Measurements from ENCODE around the gene ELAVL1.
A peak's percentile ranks its signal among the peaks of the same experiment; 100 is the strongest.

Gene ELAVL1

DNA sequence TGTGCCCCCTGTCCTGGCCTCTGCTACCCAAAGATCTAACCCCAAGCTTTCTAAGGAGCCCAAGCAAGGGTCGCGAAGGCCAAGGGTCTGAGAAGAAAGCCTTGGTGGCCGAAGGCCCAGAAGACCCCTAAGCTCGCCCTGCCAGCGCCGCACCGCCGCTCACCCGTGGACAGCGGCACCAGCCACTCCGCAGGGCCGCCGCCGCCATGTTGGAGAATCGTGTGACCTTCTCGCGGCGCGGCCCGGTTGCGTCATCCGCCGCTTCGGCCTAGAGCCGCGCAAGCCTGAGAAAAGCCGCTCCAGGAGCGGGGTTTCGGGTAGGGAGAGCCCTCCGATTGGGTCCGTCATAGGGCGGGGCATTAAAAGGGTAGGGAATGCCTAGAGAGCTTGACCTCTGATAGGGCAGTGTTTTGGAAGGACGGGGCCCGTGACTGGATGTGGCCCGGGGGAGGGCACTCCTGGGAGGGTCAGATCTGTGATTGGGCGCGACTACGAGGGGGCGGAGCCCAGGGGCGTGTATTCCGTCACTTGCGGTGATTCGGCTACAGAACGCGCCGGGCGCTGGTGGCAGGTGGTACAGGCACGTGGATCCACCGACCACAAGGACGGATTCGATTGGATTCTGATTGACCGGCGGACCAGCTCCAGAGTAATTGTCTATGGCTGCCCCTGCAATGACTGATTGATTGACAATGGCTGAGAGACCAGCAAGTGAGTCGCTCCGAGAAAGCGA, 61.8 kb downstream of the ELAVL1 start, which contains the start of gene TIMM44:
Gene TIMM44 (minus strand): TSS at position 223 of the 733 bp plus-strand sequence. CDS start 15 bp downstream, at position 208.
- TF ChIP-seq, protein P1, sequence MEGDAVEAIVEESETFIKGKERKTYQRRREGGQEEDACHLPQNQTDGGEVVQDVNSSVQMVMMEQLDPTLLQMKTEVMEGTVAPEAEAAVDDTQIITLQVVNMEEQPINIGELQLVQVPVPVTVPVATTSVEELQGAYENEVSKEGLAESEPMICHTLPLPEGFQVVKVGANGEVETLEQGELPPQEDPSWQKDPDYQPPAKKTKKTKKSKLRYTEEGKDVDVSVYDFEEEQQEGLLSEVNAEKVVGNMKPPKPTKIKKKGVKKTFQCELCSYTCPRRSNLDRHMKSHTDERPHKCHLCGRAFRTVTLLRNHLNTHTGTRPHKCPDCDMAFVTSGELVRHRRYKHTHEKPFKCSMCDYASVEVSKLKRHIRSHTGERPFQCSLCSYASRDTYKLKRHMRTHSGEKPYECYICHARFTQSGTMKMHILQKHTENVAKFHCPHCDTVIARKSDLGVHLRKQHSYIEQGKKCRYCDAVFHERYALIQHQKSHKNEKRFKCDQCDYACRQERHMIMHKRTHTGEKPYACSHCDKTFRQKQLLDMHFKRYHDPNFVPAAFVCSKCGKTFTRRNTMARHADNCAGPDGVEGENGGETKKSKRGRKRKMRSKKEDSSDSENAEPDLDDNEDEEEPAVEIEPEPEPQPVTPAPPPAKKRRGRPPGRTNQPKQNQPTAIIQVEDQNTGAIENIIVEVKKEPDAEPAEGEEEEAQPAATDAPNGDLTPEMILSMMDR (IDR thresholded peaks at IDR 0.05; ENCODE audit: low read depth, low read length, missing control alignments): no peak
- DNase-seq (ENCODE audit: low read depth): peak; percentile 99
- peak within 1 kb of the TSS; percentile 78 for H3K4me3 ChIP-seq (ENCODE audit: low read depth, low read length)
- in situ Hi-C loops (cut with HindIII; ENCODE audit: low sequenced_read_pairs): no loop called here

DNA sequence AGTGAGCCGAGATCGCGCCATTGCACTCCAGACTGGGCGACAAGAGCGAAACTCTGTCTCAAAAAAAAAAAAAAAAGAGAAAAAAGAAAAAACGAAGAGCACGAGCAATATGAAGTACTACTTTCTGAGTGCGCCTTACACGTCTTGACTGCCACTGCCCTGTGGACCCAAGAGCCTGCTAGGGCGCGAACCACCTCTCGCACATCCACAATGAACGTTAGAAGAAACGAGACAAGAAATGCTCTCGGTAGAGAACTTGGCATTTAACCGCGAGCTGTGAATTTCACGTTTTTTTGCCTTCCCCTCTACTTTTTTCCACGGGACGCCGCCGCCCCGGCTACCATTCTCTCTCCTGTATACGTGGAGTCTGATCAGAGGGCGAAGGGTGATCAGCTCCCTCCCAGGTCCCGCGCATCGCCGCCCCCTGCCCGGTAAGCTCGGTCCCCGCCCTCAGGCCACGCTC, 62.4 kb downstream of the ELAVL1 start:
- TF ChIP-seq, protein P1 (IDR thresholded peaks at IDR 0.05; ENCODE audit: low read depth, low read length, missing control alignments): no peak
- in situ Hi-C loops (cut with HindIII; ENCODE audit: low sequenced_read_pairs): no loop called here
- H3K4me3 ChIP-seq (ENCODE audit: low read depth, low read length): peak overlapping the region; percentile 78
- DNase-seq (ENCODE audit: low read depth): no peak

DNA sequence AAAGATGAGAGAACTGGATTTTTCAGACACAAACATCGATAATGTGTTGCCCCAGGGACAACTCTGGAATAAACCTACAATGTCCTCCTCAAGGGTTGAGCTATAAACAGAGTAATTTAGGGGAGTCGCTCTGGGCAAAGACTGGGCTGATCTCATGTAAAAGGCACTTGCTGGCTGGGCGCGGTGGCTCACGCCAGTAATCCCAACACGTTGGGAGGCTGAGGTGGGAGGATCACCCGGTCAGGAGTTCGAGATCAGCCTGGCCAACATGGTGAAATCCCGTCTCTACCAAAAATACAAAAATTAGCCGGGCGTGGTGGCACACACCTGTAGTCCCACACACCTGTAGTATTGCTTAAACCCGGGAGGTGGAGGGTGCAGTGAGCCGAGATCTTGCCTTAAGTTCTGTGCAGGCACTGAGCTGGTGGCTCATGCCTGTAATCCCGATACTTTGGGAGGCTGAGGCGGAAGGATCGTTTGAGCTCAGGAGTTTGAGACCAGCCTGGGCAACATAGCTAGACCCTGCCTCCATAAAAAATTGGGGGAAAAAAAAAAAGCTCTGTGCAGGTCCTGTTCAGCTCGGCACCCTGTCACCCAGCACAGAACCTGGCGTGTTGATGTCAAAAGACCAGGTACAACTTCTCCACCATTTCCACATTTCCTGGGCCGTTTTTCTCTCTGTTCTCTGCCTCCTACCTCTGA, 63.4 kb downstream of the ELAVL1 start:
- DNase-seq (ENCODE audit: low read depth): no peak
- peak overlapping the region; percentile 78 for H3K4me3 ChIP-seq (ENCODE audit: low read depth, low read length)
- in situ Hi-C loops (cut with HindIII; ENCODE audit: low sequenced_read_pairs): no loop called here
- TF ChIP-seq, protein P1 (IDR thresholded peaks at IDR 0.05; ENCODE audit: low read depth, low read length, missing control alignments): no peak

DNA sequence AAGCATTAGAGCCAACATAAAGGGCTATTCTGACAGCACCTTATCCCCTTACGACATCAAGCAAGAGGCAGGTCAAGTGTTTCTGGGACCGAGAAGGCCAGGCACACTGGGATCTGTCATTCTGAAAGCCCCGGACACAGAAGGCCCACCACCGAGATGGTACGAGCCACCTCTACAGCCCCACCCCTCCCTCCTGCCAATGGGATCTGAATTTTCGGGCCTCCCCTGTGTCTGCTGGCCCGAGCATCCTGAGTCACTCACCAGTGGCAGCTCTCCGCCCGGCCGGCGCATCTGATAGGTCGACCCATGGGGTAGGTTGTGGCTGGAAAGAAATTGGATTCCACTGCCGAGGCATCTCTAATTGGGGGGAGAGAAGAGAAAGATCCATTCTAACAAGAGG, 64.6 kb downstream of the ELAVL1 start:
- TF ChIP-seq, protein P1 (IDR thresholded peaks at IDR 0.05; ENCODE audit: low read depth, low read length, missing control alignments): no peak
- no peak for DNase-seq (ENCODE audit: low read depth)
- in situ Hi-C loops (cut with HindIII; ENCODE audit: low sequenced_read_pairs): no loop called here
- no peak overlapping the region for H3K4me3 ChIP-seq (ENCODE audit: low read depth, low read length)

DNA sequence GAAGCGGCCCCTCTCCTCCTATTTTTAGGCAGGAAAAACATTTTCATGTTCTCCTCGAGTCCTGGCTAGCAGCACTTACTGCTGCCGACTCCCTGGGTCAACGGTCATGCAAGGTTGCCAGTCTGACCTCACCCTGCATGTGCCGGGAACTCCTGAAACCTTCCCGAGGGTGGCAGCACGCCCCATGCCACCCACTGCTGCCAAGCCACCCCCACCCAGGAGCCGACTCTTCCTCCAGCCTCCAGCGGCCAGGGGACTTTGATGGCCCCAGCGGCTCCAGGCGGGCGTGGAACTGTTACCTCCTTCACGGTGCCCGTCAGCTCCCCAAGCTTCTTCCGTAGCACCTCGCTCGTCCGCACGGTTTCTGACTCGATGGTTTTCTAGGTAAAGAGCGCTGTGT, 70.7 kb downstream of the ELAVL1 start:
- DNase-seq (ENCODE audit: low read depth): no peak
- in situ Hi-C loops (cut with HindIII; ENCODE audit: low sequenced_read_pairs): no loop called here
- H3K4me3 ChIP-seq (ENCODE audit: low read depth, low read length): no peak overlapping the region
- TF ChIP-seq, protein P1 (IDR thresholded peaks at IDR 0.05; ENCODE audit: low read depth, low read length, missing control alignments): no peak

DNA sequence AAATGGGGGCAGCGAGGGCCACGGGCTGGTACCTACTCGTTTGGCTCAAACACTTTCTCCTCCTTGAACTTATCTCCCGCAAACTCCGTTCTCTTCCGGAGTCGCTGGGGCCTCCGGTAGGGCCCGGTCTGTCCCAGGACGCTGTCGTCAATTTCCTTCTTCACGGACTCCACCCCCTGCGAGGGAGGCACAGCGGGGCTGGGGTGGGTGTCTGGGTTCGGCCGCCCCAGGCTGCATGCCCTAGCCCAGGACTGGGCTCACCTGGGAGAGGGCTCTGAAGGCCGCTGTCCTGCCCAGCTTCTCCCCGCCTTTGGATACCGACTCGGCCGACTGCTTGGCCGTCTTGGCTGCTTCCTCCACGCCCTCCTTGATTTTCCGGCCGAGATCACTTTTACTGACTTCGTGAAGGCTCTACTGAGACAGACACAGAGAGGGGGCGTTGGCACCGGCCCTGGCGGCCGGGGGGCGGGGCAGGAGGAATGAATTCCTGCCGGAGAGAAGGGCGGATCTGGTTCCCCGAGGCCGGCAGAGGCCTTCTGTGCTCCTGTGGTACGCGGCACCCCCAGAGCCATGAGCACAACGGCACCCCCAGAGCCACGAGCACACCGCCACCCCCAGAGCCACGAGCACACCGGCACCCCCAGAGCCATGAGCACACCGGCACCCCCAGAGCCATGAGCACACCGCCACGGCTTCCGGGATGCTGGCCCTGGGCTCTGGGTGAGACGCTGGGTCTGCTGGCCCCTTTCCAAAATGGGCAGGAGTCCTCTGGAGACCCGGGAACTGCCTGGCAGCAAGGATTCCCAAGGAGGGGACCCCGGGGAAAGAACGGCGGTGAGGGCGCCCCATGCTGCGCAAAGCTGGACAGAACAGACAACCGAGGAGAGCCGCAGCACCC, 71.4 kb downstream of the ELAVL1 start:
- TF ChIP-seq, protein P1 (IDR thresholded peaks at IDR 0.05; ENCODE audit: low read depth, low read length, missing control alignments): no peak
- no peak overlapping the region for H3K4me3 ChIP-seq (ENCODE audit: low read depth, low read length)
- DNase-seq (ENCODE audit: low read depth): no peak
- in situ Hi-C loops (cut with HindIII; ENCODE audit: low sequenced_read_pairs): no loop called here

Measured in astrocyte of the cerebellum (primary cell).